Measurements from ENCODE around the gene GCAT.

GRCh38 chr22:37850801-37851200, 43.1 kb downstream of the GCAT start:
- no peak for TF ChIP-seq POLR2A (IDR thresholded peaks at IDR 0.05)
- no peak for TF ChIP-seq CTCF (IDR thresholded peaks at IDR 0.05)

All from thyroid gland (tissue), 4 donors.